A673 (cell line): ENCODE data around the gene ZNF844.

ENCODE experiments used
- CTCF ChIP-seq: fragments of 300-800, 200-600 bp; sonication (generic); conservative IDR thresholded peaks from 2 replicates; pipeline ENCODE4 v1.5.1; 2017; ENCODE audit warnings: low read depth, mild to moderate bottlenecking, antibody characterized with exemption, low read length, moderate library complexity, mixed read lengths
- EZH2 ChIP-seq: fragments of 200-600 bp; sonication (generic); IDR thresholded peaks from 2 replicates; pipeline ENCODE4 v1.6.1; 2017; ENCODE audit warnings: borderline replicate concordance, low read depth, mild to moderate bottlenecking, mixed read lengths, antibody characterized with exemption, low read length; ENCODE audit not compliant: poor library complexity, severe bottlenecking

GRCh38 chr19:12112701-12113100, 48.2 kb downstream of the ZNF844 start:
- TF ChIP-seq CTCF (no peak), EZH2 (no peak)
